ENCODE results near the gene AFMID.

DNA sequence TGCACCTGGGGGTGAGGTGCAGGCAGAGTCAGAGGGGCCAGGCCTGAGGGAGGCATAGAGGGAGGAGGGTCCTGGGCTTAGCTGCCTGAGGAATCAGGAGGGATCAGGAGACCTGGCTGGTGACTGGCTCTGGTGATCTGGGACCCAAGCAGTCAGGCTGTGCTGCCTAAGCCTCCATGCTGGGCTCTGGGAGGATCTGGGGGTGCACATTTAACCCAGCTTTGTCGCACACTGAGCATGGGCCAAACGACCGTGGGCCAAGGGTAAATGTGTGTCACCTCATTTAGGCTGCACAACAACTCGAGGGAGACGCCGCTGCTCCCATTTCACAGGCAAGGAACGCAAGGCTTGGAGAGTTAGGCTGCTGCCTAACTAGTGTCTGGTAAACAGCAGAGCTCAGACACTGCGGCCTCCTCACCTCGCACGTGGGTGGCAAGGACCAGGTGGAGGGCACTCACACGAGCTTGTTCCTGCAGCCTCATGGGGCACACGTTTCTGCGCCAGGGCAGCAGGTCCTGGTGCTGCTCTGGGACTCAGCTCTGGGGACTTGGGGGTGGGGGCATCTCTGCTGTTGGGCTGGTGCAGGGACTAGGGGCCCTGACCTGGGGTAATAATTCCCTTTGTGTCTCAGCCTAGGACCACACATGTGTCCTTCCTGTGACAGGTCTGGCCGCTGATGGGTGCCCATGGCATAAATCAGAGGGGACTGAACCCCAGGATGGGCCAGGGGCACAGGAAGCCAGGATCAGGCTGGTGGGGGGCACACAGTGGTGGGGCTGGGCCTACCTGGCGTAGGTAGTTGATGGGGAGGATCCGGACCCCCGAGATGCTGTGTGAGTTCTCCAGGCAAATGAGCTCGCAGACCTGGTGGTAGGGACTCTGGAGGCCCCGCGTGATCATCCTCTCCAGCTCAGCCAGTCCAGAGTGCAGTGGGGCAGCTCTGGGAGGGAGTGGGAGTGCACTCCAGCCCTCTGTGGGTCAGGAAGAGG, 63.0 kb downstream of the AFMID start:
- TF ChIP-seq, protein P1, sequence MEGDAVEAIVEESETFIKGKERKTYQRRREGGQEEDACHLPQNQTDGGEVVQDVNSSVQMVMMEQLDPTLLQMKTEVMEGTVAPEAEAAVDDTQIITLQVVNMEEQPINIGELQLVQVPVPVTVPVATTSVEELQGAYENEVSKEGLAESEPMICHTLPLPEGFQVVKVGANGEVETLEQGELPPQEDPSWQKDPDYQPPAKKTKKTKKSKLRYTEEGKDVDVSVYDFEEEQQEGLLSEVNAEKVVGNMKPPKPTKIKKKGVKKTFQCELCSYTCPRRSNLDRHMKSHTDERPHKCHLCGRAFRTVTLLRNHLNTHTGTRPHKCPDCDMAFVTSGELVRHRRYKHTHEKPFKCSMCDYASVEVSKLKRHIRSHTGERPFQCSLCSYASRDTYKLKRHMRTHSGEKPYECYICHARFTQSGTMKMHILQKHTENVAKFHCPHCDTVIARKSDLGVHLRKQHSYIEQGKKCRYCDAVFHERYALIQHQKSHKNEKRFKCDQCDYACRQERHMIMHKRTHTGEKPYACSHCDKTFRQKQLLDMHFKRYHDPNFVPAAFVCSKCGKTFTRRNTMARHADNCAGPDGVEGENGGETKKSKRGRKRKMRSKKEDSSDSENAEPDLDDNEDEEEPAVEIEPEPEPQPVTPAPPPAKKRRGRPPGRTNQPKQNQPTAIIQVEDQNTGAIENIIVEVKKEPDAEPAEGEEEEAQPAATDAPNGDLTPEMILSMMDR (IDR thresholded peaks at IDR 0.05 in 2 of 3, conservative IDR thresholded peaks at IDR 0.05 in 1 of 3; ENCODE audit: borderline replicate concordance in 1 of 3, insufficient read depth in 1 of 3, low read depth in 2 of 3, low read length in 2 of 3), result no peak
- no peak for TF ChIP-seq POLR2A (IDR thresholded peaks at IDR 0.05; ENCODE audit: borderline replicate concordance, extremely low read depth, insufficient read depth, insufficient read length)
- no peak for TF ChIP-seq JUND (IDR thresholded peaks at IDR 0.05)
- TF ChIP-seq YY1 (IDR thresholded peaks at IDR 0.05; ENCODE audit: extremely low read depth, insufficient replicate concordance, low read depth, low read length), result no peak
- TF ChIP-seq POLR2AphosphoS5 (IDR thresholded peaks at IDR 0.05; ENCODE audit: low read depth, low read length), result no peak
- TF ChIP-seq SRF (IDR thresholded peaks at IDR 0.05; ENCODE audit: low read depth), result no peak
- no peak for TF ChIP-seq ZFX (IDR thresholded peaks at IDR 0.05)
- no peak for TF ChIP-seq REST (IDR thresholded peaks at IDR 0.05; ENCODE audit: low read depth)
- TF ChIP-seq, protein P2, sequence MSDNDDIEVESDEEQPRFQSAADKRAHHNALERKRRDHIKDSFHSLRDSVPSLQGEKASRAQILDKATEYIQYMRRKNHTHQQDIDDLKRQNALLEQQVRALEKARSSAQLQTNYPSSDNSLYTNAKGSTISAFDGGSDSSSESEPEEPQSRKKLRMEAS (IDR thresholded peaks at IDR 0.05), result no peak
